Stimulated activated CD8-positive, alpha-beta memory T cell treated with anti-CD3 and anti-CD28 coated beads, Interleukin-4, amount 100 ng/mL, for 48 hours (primary cell): ENCODE results near the gene TMED8.
"Not testable (repeated sequence)": the region's sequence is repeated elsewhere in the genome, so short reads cannot be mapped to it uniquely, and the experiment has no call there.

Experiments used
- DNase-seq: peaks from one replicate; pipeline ENCODE4 v3.0.0-alpha.2; 2020

The TMED8 gene

GRCh38 chr14:77320238-77320935, 56.5 kb downstream of the TMED8 start, which contains the start of gene POMT2:
Gene POMT2 (minus strand): TSS chr14:77320883. CDS start chr14:77320681, 202 bp downstream.
- peak; percentile 95 for DNase-seq

- DNase-seq = no peak
Measured at GRCh38 chr14:77319422-77319821, 57.5 kb downstream of the TMED8 start.

- not testable (repeated sequence) for DNase-seq
Measured at GRCh38 chr14:77318756-77319155, 58.1 kb downstream of the TMED8 start.

GRCh38 chr14:77318006-77318553, 58.8 kb downstream of the TMED8 start:
- peak; percentile 6 for DNase-seq

GRCh38 chr14:77316872-77317301, 60.0 kb downstream of the TMED8 start:
- peak; percentile 20 for DNase-seq

GRCh38 chr14:77316195-77316505, 60.7 kb downstream of the TMED8 start:
- no peak for DNase-seq

GRCh38 chr14:77314539-77315457, 62.1 kb downstream of the TMED8 start:
- DNase-seq = peak; percentile 18

GRCh38 chr14:77314043-77314442, 62.9 kb downstream of the TMED8 start:
- DNase-seq = no peak

- no peak for DNase-seq
Measured at GRCh38 chr14:77313371-77313770, 63.5 kb downstream of the TMED8 start.

GRCh38 chr14:77311217-77311616, 65.7 kb downstream of the TMED8 start:
- DNase-seq = no peak

- DNase-seq = no peak
Measured at GRCh38 chr14:77310026-77310425, 66.9 kb downstream of the TMED8 start.

GRCh38 chr14:77309131-77309530, 67.8 kb downstream of the TMED8 start:
- no peak for DNase-seq

GRCh38 chr14:77306851-77307496, 69.9 kb downstream of the TMED8 start:
- no peak for DNase-seq

- no peak for DNase-seq
Measured at GRCh38 chr14:77306416-77306815, 70.5 kb downstream of the TMED8 start.

- DNase-seq = no peak
Measured at GRCh38 chr14:77305696-77306095, 71.2 kb downstream of the TMED8 start.

- DNase-seq = peak; percentile 60
Measured at GRCh38 chr14:77303417-77304156, 73.3 kb downstream of the TMED8 start.

- peak; percentile 68 for DNase-seq
Measured at GRCh38 chr14:77302926-77303325, 74.0 kb downstream of the TMED8 start.

- peak; percentile 80 for DNase-seq
Measured at GRCh38 chr14:77301103-77301502, 75.8 kb downstream of the TMED8 start.

GRCh38 chr14:77299771-77300170, 77.1 kb downstream of the TMED8 start:
- DNase-seq = no peak

- DNase-seq = no peak
Measured at GRCh38 chr14:77296906-77297305, 80.0 kb downstream of the TMED8 start.

- DNase-seq = no peak
Measured at GRCh38 chr14:77296155-77296554, 80.7 kb downstream of the TMED8 start.

- DNase-seq = no peak
Measured at GRCh38 chr14:77290705-77291104, 86.2 kb downstream of the TMED8 start.

GRCh38 chr14:77286576-77286975, 90.3 kb downstream of the TMED8 start:
- DNase-seq = no peak
